ENCODE data around the gene KIAA1755.

- no peak for TF ChIP-seq CTCF (IDR thresholded peaks at IDR 0.05)
- TF ChIP-seq POLR2AphosphoS5 (IDR thresholded peaks at IDR 0.05), result no peak
Observed at GRCh38 chr20:38181207-38181801, 79.2 kb downstream of the KIAA1755 start.

All from breast epithelium (tissue), 3 donors.